K562 (cell line): ENCODE results near the gene PRKCE.

Experiments used
- CAMTA2 ChIP-seq: fragments of 250-450 bp; sonication (Bioruptor Pico); conservative IDR thresholded peaks from 2 replicates; pipeline ENCODE4 v1.5.1; 2022
- CREB1 ChIP-seq, 2 experiments: sonication (generic) in 1 of 2; formaldehyde crosslinking in 1 of 2; IDR thresholded peaks; 2 replicates each; pipeline versions ENCODE4 v1.6.1 to v1.8.0; 2012 to 2022; ENCODE audit warnings: inconsistent platforms in 1 of 2, mild to moderate bottlenecking in 1 of 2, missing genetic modification reagents in 1 of 2, moderate library complexity in 1 of 2
- CTCF ChIP-seq, 3 experiments: IDR thresholded peaks in 2 of 3; conservative IDR thresholded peaks in 1 of 3; 2 replicates each; pipeline ENCODE4 v1.5.1; 2011 to 2012; ENCODE audit warnings: low read length in 3 of 3, mild to moderate bottlenecking in 3 of 3, control low read depth in 2 of 3, improper control_type of control experiment in 1 of 3, inconsistent platforms in 1 of 3, low read depth in 1 of 3, mixed read lengths in 1 of 3, moderate library complexity in 1 of 3; ENCODE audit not compliant: insufficient read depth in 2 of 3
- FOXA3 ChIP-seq, 2 experiments: fragments of 450-650 bp in 1 of 2; sonication (generic) in 1 of 2; formaldehyde crosslinking; IDR thresholded peaks in 1 of 2; conservative IDR thresholded peaks in 1 of 2; 2 replicates each; pipeline versions ENCODE4 v1.4.0 to v1.8.0; 2020 to 2022; ENCODE audit warnings: mild to moderate bottlenecking in 2 of 2, missing genetic modification reagents in 1 of 2
- MEF2D ChIP-seq: conservative IDR thresholded peaks from 2 replicates; pipeline ENCODE4 v1.6.1; 2016; ENCODE audit warnings: low read depth, missing genetic modification characterization, missing compliant biosample characterization
- POLR2AphosphoS5 ChIP-seq: IDR thresholded peaks from 2 replicates; pipeline ENCODE4 v1.6.1; 2011; ENCODE audit warnings: mild to moderate bottlenecking, low read depth, low read length, moderate library complexity; ENCODE audit not compliant: control insufficient read depth, insufficient read depth
- ZNF23 ChIP-seq: fragments of 250-450 bp; sonication (Bioruptor Pico); IDR thresholded peaks from 2 replicates; pipeline ENCODE4 v1.4.0; 2020; ENCODE audit warnings: mild to moderate bottlenecking
- ZNF561 ChIP-seq: fragments of 450-650 bp; formaldehyde crosslinking; conservative IDR thresholded peaks from 2 replicates; pipeline ENCODE4 v1.4.0; 2020; ENCODE audit warnings: mild to moderate bottlenecking, moderate library complexity
- TF ChIP-seq, protein P1 (sequence below): fragments of 450-650 bp; IDR thresholded peaks from 2 replicates; pipeline ENCODE4 v1.6.1; 2016; ENCODE audit warnings: low read depth, mild to moderate bottlenecking, moderate library complexity

DNA sequence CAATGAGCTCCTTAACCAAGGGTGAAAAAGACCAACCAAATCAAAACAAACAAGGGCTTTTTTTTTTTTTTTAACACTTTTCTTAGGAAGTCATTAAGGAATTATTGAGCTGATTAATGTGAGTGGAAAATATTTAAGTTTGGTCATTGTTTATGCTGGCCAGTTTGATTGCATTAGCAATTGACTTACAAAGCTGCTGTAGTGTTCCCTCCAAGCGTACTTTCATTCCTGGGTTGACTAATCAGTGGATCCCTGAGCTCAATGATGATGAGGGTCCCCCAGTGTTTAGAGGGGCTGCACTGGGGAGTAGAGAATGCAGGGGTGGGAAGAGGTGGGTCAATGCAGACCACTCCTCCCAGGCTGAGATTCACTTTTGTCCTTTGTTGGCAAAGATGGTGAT, 119.3 kb downstream of the PRKCE start:
- TF ChIP-seq CAMTA2 (CRISPR knock-in tag) (no peak), FOXA3 (CRISPR knock-in tag; conservative IDR thresholded peaks at IDR 0.05 in 1 of 2, IDR thresholded peaks at IDR 0.05 in 1 of 2) (no peak), CREB1 (IDR thresholded peaks at IDR 0.05) (no peak), CREB1 (CRISPR knock-in tag; IDR thresholded peaks at IDR 0.05) (no peak), CTCF (IDR thresholded peaks at IDR 0.05 in 2 of 3, conservative IDR thresholded peaks at IDR 0.05 in 1 of 3; ENCODE audit: insufficient read depth in 2 of 3, low read depth in 1 of 3, low read length in 3 of 3) (no peak), POLR2AphosphoS5 (no peak), ZNF561 (CRISPR knock-in tag) (no peak), ZNF23 (CRISPR knock-in tag) (no peak), MEF2D (tag) (no peak)
- TF ChIP-seq, protein P1, sequence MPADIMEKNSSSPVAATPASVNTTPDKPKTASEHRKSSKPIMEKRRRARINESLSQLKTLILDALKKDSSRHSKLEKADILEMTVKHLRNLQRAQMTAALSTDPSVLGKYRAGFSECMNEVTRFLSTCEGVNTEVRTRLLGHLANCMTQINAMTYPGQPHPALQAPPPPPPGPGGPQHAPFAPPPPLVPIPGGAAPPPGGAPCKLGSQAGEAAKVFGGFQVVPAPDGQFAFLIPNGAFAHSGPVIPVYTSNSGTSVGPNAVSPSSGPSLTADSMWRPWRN, result no peak
